ENCODE results near the gene NELFB. TPM values are rescaled to one million over a fixed set of nuclear protein-coding genes. Genes with fewer than 3 reads are reported as not detected.

The NELFB gene
- total RNA-seq, 2 donors from 2014 or later: 73.3 to 86.6 TPM

GRCh38 chr9:137231372-137232039, 23.6 kb upstream of the NELFB start:
- H3K9me3 Mint-ChIP-seq: no peaks in the 10 kb centered on the region
- H3K27ac Mint-ChIP-seq: no peak overlapping the region
- TF ChIP-seq CTCF (conservative IDR thresholded peaks at IDR 0.05): no peak
- no peak overlapping the region for H3K9ac ChIP-seq (ENCODE audit: extremely low read depth, low read length, poor library complexity, severe bottlenecking)
- H3K36me3 ChIP-seq (ENCODE audit: control insufficient read depth, insufficient read depth, low read length): no peaks in the 10 kb centered on the region
- H3K4me3 Mint-ChIP-seq: no peak overlapping the region
- H3K4me1 Mint-ChIP-seq: peaks cover 6% of the 10 kb centered on the region
- H3K4me1 ChIP-seq (ENCODE audit: control insufficient read depth, insufficient read depth, low read length): no peaks in the 10 kb centered on the region
- H3K27me3 ChIP-seq (ENCODE audit: control insufficient read depth, insufficient read depth, low read length, poor library complexity, severe bottlenecking): no peaks in the 10 kb centered on the region
- H3K27ac ChIP-seq (ENCODE audit: low read depth, low read length): no peak overlapping the region
- no peak for DNase-seq
- 91 to 92% methylated on average over 18 to 23 of the region's 23 CpGs for WGBS, 2 experiments (ENCODE audit: insufficient coverage in 1 of 2, insufficient read length in 1 of 2)
- H3K27me3 Mint-ChIP-seq (ENCODE audit: insufficient read depth): no peaks in the 10 kb centered on the region
- H3K36me3 Mint-ChIP-seq (ENCODE audit: low read depth): no peaks in the 10 kb centered on the region
- no peak overlapping the region for H3K4me3 ChIP-seq (ENCODE audit: low read length)
- H3K9me3 ChIP-seq (ENCODE audit: control insufficient read depth, low read length): no peaks in the 10 kb centered on the region

- WGBS, 2 experiments (ENCODE audit: insufficient coverage in 1 of 2, insufficient read length in 1 of 2): 93% methylated on average over 5 to 10 of the region's 10 CpGs
- Histone ChIP-seq H3K27ac (ENCODE audit: low read depth, low read length) (no peak overlapping the region), H3K9ac (ENCODE audit: extremely low read depth, low read length, poor library complexity, severe bottlenecking) (no peak overlapping the region), H3K36me3 (ENCODE audit: control insufficient read depth, insufficient read depth, low read length) (no peaks in the 10 kb centered on the region), H3K27me3 (ENCODE audit: control insufficient read depth, insufficient read depth, low read length, poor library complexity, severe bottlenecking) (no peaks in the 10 kb centered on the region), H3K9me3 (ENCODE audit: control insufficient read depth, low read length) (no peaks in the 10 kb centered on the region), H3K4me1 (ENCODE audit: control insufficient read depth, insufficient read depth, low read length) (peaks cover 5% of the 10 kb centered on the region), H3K4me3 (ENCODE audit: low read length) (no peak overlapping the region)
- H3K27ac Mint-ChIP-seq: no peak overlapping the region
- TF ChIP-seq CTCF (conservative IDR thresholded peaks at IDR 0.05): no peak
- no peaks in the 10 kb centered on the region for H3K9me3 Mint-ChIP-seq
- H3K27me3 Mint-ChIP-seq (ENCODE audit: insufficient read depth): no peaks in the 10 kb centered on the region
- peaks cover 6% of the 10 kb centered on the region for H3K4me1 Mint-ChIP-seq
- no peak overlapping the region for H3K4me3 Mint-ChIP-seq
- no peaks in the 10 kb centered on the region for H3K36me3 Mint-ChIP-seq (ENCODE audit: low read depth)
- no peak for DNase-seq
These were observed 23.0 kb upstream of the NELFB start for GRCh38 chr9:137232101-137232500.

- Mint-ChIP-seq H3K27ac (no peak overlapping the region), H3K27me3 (ENCODE audit: insufficient read depth) (no peaks in the 10 kb centered on the region), H3K9me3 (no peaks in the 10 kb centered on the region), H3K36me3 (ENCODE audit: low read depth) (no peaks in the 10 kb centered on the region), H3K4me3 (no peak overlapping the region), H3K4me1 (peaks cover 8% of the 10 kb centered on the region)
- H3K27ac ChIP-seq (ENCODE audit: low read depth, low read length): no peak overlapping the region
- DNase-seq: no peak
- H3K4me3 ChIP-seq (ENCODE audit: low read length): no peak overlapping the region
- H3K9me3 ChIP-seq (ENCODE audit: control insufficient read depth, low read length): no peaks in the 10 kb centered on the region
- TF ChIP-seq CTCF (conservative IDR thresholded peaks at IDR 0.05): no peak
- H3K27me3 ChIP-seq (ENCODE audit: control insufficient read depth, insufficient read depth, low read length, poor library complexity, severe bottlenecking): no peaks in the 10 kb centered on the region
- no peaks in the 10 kb centered on the region for H3K36me3 ChIP-seq (ENCODE audit: control insufficient read depth, insufficient read depth, low read length)
- WGBS, 2 experiments (ENCODE audit: insufficient coverage in 1 of 2, insufficient read length in 1 of 2): 94 to 100% methylated on average over 7 to 24 of the region's 24 CpGs
- peaks cover 9% of the 10 kb centered on the region for H3K4me1 ChIP-seq (ENCODE audit: control insufficient read depth, insufficient read depth, low read length)
- H3K9ac ChIP-seq (ENCODE audit: extremely low read depth, low read length, poor library complexity, severe bottlenecking): no peak overlapping the region
These were observed 22.6 kb upstream of the NELFB start for GRCh38 chr9:137232510-137232909.

All from endodermal cell (in vitro differentiated cells).